Neuronal stem cell (in vitro differentiated cells): Measurements from ENCODE around the gene MTOR.
"Not testable (repeated sequence)": the region's sequence is repeated elsewhere in the genome, so short reads cannot be mapped to it uniquely, and the experiment has no call there.

ENCODE experiments used
- DNase-seq: peaks from one replicate; pipeline ENCODE4 v3.0.0-alpha.2; 2013; ENCODE audit warnings: low spot score
- H2AFZ ChIP-seq: one replicate; pipeline ENCODE4 v1.6.1; 2013; ENCODE audit warnings: mild to moderate bottlenecking, low read length, inconsistent platforms
- H2AK5ac ChIP-seq: 2 replicates; pipeline ENCODE4 v1.6.1; 2013; ENCODE audit warnings: low read depth, mild to moderate bottlenecking, inconsistent platforms, low read length, moderate library complexity, mixed read lengths
- H2BK120ac ChIP-seq: 2 replicates; pipeline ENCODE4 v1.6.1; 2013; ENCODE audit warnings: low read depth, mild to moderate bottlenecking, inconsistent platforms, low read length, moderate library complexity, mixed read lengths
- H2BK12ac ChIP-seq: one replicate; pipeline ENCODE4 v1.6.1; 2013; ENCODE audit warnings: low read length, inconsistent platforms
- H2BK15ac ChIP-seq: 2 replicates; pipeline ENCODE4 v1.6.1; 2013; ENCODE audit warnings: mild to moderate bottlenecking, low read length, inconsistent platforms, mixed read lengths
- H2BK5ac ChIP-seq: one replicate; pipeline ENCODE4 v1.6.1; 2013; ENCODE audit warnings: inconsistent platforms, mild to moderate bottlenecking, low read length, moderate library complexity
- H3K14ac ChIP-seq: one replicate; pipeline ENCODE4 v1.6.1; 2013; ENCODE audit warnings: low read length, inconsistent platforms
- H3K18ac ChIP-seq: 2 replicates; pipeline ENCODE4 v1.6.1; 2013; ENCODE audit warnings: low read length, inconsistent platforms
- H3K23ac ChIP-seq: 2 replicates; pipeline ENCODE4 v1.6.1; 2013; ENCODE audit warnings: low read depth, mild to moderate bottlenecking, mixed read lengths, low read length, inconsistent platforms; ENCODE audit not compliant: poor library complexity
- H3K27ac ChIP-seq: replicated peaks from 3 replicates; pipeline ENCODE4 v1.5.1; 2013; ENCODE audit warnings: low read length, inconsistent platforms
- H3K27me3 ChIP-seq, 3 experiments: 2 replicates each; pipeline ENCODE4 v1.6.1; 2013; ENCODE audit warnings: low read length in 3 of 3, mild to moderate bottlenecking in 2 of 3, inconsistent platforms in 1 of 3, low read depth in 1 of 3, mixed read lengths in 1 of 3, moderate library complexity in 1 of 3; ENCODE audit not compliant: control insufficient read depth in 3 of 3, insufficient read depth in 3 of 3
- H3K36me3 ChIP-seq, 2 donors: replicated peaks in 1 of 2; 2 replicates each; pipeline ENCODE4 v1.6.1; 2013; ENCODE audit warnings: low read length in 2 of 2; ENCODE audit not compliant: control insufficient read depth in 2 of 2, insufficient read depth in 2 of 2
- H3K4ac ChIP-seq: 2 replicates; pipeline ENCODE4 v1.6.1; 2013; ENCODE audit warnings: inconsistent platforms, mild to moderate bottlenecking, low read length, moderate library complexity
- H3K4me1 ChIP-seq, 2 donors: 1 replicate in 1 of 2; 2 replicates in 1 of 2; pipeline ENCODE4 v1.6.1; 2013; ENCODE audit warnings: low read length in 2 of 2, low read depth in 1 of 2; ENCODE audit not compliant: control insufficient read depth in 2 of 2, insufficient read depth in 1 of 2
- H3K4me2 ChIP-seq: one replicate; pipeline ENCODE4 v1.6.1; 2013; ENCODE audit warnings: mild to moderate bottlenecking, low read length, inconsistent platforms; ENCODE audit not compliant: insufficient read depth, poor library complexity, severe bottlenecking
- H3K4me3 ChIP-seq, 2 donors: 2 replicates each; pipeline ENCODE4 v1.5.1; 2013; ENCODE audit warnings: low read length in 2 of 2, mild to moderate bottlenecking in 2 of 2, inconsistent platforms in 1 of 2, moderate library complexity in 1 of 2
- H3K79me1 ChIP-seq: one replicate; pipeline ENCODE4 v1.6.1; 2013; ENCODE audit warnings: low read depth, mild to moderate bottlenecking, inconsistent platforms, low read length, moderate library complexity
- H3K9ac ChIP-seq: one replicate; pipeline ENCODE4 v1.6.1; 2013; ENCODE audit warnings: mild to moderate bottlenecking, low read depth, low read length, inconsistent platforms; ENCODE audit not compliant: poor library complexity
- H3K9me3 ChIP-seq, 2 donors: replicated peaks in 1 of 2; 2 replicates each; pipeline versions ENCODE3 to v1.6.1; 2013; ENCODE audit warnings: low read length in 2 of 2, mild to moderate bottlenecking in 2 of 2, inconsistent platforms in 1 of 2, low read depth in 1 of 2, mixed read lengths in 1 of 2, moderate library complexity in 1 of 2; ENCODE audit not compliant: control insufficient read depth in 2 of 2, insufficient read depth in 1 of 2
- H4K8ac ChIP-seq: one replicate; pipeline ENCODE4 v1.6.1; 2013; ENCODE audit warnings: low read depth, mild to moderate bottlenecking, inconsistent platforms, low read length, moderate library complexity
- H4K91ac ChIP-seq: one replicate; pipeline ENCODE4 v1.6.1; 2013; ENCODE audit warnings: low read length, low read depth, mild to moderate bottlenecking, inconsistent platforms; ENCODE audit not compliant: poor library complexity
- WGBS, 2 donors: extraction: QIAGEN DNeasy Blood & Tissue Kit; methylation state at CpG; one replicate each; pipeline ENCODE4 v1.1.7; 2013; ENCODE audit warnings: missing lambda C conversion rate in 2 of 2, mixed read lengths in 1 of 2; ENCODE audit not compliant: insufficient read length in 2 of 2, insufficient replicate concordance in 1 of 2; ENCODE audit errors: extremely low coverage in 2 of 2; 5-methylcytosine and 5-hydroxymethylcytosine counted together

MTOR gene

GRCh38 chr1:11272832-11273594, 10.7 kb upstream of the MTOR start, which contains the start of gene UBIAD1:
TSS of gene UBIAD1 (plus strand) at chr1:11273198. CDS start at chr1:11273532, 334 bp downstream.
- H2BK15ac ChIP-seq: peak within 1 kb of the TSS; percentile 83
- peak within 1 kb of the TSS; percentile 98 for H3K23ac ChIP-seq
- no CpG with 5 or more reads among the region's 64 CpGs for WGBS, 2 donors

GRCh38 chr1:11272544-11272831, 10.1 kb upstream of the MTOR start:
- peak overlapping the region in 1 of 2 donors; percentile 16 for H3K4me3 ChIP-seq
- no peak overlapping the region for H3K14ac ChIP-seq
- peaks cover 0 to 18% of the 10 kb centered on the region in 2 donors for H3K36me3 ChIP-seq
- H3K23ac ChIP-seq: no peak overlapping the region
- peaks cover 0 to 5% of the 10 kb centered on the region in 2 donors for H3K4me1 ChIP-seq
- DNase-seq: no peak
- no peak overlapping the region for H3K4ac ChIP-seq
- H2BK15ac ChIP-seq: no peak overlapping the region
- H2BK5ac ChIP-seq: no peak overlapping the region
- peak overlapping the region; percentile 50 for H3K27ac ChIP-seq
- H3K4me2 ChIP-seq: no peak overlapping the region
- H4K8ac ChIP-seq: no peak overlapping the region
- H3K9me3 ChIP-seq: no peaks in the 10 kb centered on the region
- no peaks in the 10 kb centered on the region for H3K27me3 ChIP-seq
- peaks cover 5% of the 10 kb centered on the region for H3K79me1 ChIP-seq
- no peak overlapping the region for H2BK120ac ChIP-seq
- WGBS, 2 donors: no CpG with 5 or more reads among the region's 9 CpGs
- H2AFZ ChIP-seq: peak overlapping the region; percentile 30
- no peak overlapping the region for H2AK5ac ChIP-seq
- H2BK12ac ChIP-seq: no peak overlapping the region
- H3K9ac ChIP-seq: no peak overlapping the region
- H4K91ac ChIP-seq: no peak overlapping the region
- H3K18ac ChIP-seq: no peak overlapping the region

More at GRCh38 chr1:11272832-11273594, 10.7 kb upstream of the MTOR start, which contains the start of gene UBIAD1:
- H3K4me1 ChIP-seq: peaks cover 0 to 5% of the 10 kb centered on the region in 2 donors
- H3K36me3 ChIP-seq: peaks cover 0 to 22% of the 10 kb centered on the region in 2 donors
- H2BK120ac ChIP-seq: no peak within 1 kb of the TSS
- no peaks in the 10 kb centered on the region for H3K27me3 ChIP-seq
- no peak within 1 kb of the TSS for H3K14ac ChIP-seq
- peak; percentile 88 for DNase-seq
- H2AFZ ChIP-seq: peak within 1 kb of the TSS; percentile 100
- H3K79me1 ChIP-seq: peaks cover 5% of the 10 kb centered on the region
- peak within 1 kb of the TSS; percentile 89 to 98 for H3K4me3 ChIP-seq
- H2BK12ac ChIP-seq: peak within 1 kb of the TSS; percentile 84
- H2BK5ac ChIP-seq: peak within 1 kb of the TSS; percentile 93
- no peak within 1 kb of the TSS for H4K91ac ChIP-seq
- peak within 1 kb of the TSS; percentile 88 for H2AK5ac ChIP-seq
- no peaks in the 10 kb centered on the region for H3K9me3 ChIP-seq
- H3K4me2 ChIP-seq: peak within 1 kb of the TSS; percentile 78
- H3K9ac ChIP-seq: peak within 1 kb of the TSS; percentile 97
- H3K4ac ChIP-seq: no peak within 1 kb of the TSS
- peak within 1 kb of the TSS; percentile 82 for H4K8ac ChIP-seq
- H3K18ac ChIP-seq: peak within 1 kb of the TSS; percentile 100
- peak within 1 kb of the TSS; percentile 83 for H3K27ac ChIP-seq

- H3K14ac ChIP-seq, H3K18ac ChIP-seq, H2AFZ ChIP-seq, H4K91ac ChIP-seq, H3K9me3 ChIP-seq, H3K9ac ChIP-seq, H2AK5ac ChIP-seq, H3K4me3 ChIP-seq, H2BK5ac ChIP-seq, H2BK15ac ChIP-seq, H3K4me1 ChIP-seq, H4K8ac ChIP-seq, H3K27me3 ChIP-seq, H3K23ac ChIP-seq, DNase-seq, H3K4ac ChIP-seq, H2BK120ac ChIP-seq, H3K36me3 ChIP-seq, H3K79me1 ChIP-seq, H3K4me2 ChIP-seq, H2BK12ac ChIP-seq, H3K27ac ChIP-seq: not testable (repeated sequence)
- 100% methylated on average over 1 of the region's 19 CpGs; no CpG with 5 or more reads in 1 of the 2 donors for WGBS, 2 donors
Measured at GRCh38 chr1:11267350-11268337, 5.3 kb upstream of the MTOR start.
